ENCODE measurements around the gene PDPN.

Gene PDPN

DNA sequence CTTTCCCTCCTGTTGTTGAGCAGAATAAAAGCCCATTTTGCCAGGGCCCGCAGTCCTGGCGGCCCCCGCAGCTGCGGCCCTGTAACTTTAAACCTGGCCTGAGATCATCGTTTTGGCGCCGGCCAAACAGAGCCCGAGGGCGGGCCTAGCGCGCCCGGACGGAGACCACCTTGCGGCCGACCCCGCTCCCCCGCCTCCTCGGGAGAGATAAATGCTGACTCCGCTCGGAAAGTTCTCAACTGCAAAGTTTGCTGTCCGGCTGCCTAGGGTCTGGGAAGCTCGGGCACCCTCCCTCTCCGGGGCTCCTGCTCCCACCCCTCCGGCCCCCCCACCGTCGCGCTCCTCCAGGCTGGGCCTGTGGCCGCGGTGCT is at the start of gene PDPN:
TSS of gene PDPN (plus strand) at position 238 of the 371 bp plus-strand sequence. CDS start 202 bp downstream, outside the sequence.
- Histone ChIP-seq H3K9ac (ENCODE audit: low read length in 2 of 2) (peak within 1 kb of the TSS; percentile 75 to 91), H3K36me3 (ENCODE audit: control insufficient read depth in 2 of 2, insufficient read depth in 2 of 2, low read length in 2 of 2) (no peaks in the 10 kb centered on the region), H3K4me3 (ENCODE audit: low read length in 2 of 2) (peak within 1 kb of the TSS; percentile 84 to 85), H3K27ac (ENCODE audit: low read length) (peak within 1 kb of the TSS; percentile 64), H3K9me3 (ENCODE audit: control insufficient read depth in 2 of 2, low read length in 2 of 2) (no peaks in the 10 kb centered on the region), H3K27me3 (ENCODE audit: control insufficient read depth in 1 of 2, insufficient read depth in 2 of 2, low read length in 2 of 2) (peaks cover 0 to 3% of the 10 kb centered on the region in 2 donors), H3K4me1 (ENCODE audit: control insufficient read depth, insufficient read depth, low read length) (peaks cover 16% of the 10 kb centered on the region)

- H3K27ac ChIP-seq (ENCODE audit: low read length) = no peak overlapping the region
- H3K4me3 ChIP-seq (ENCODE audit: low read length in 2 of 2) = no peak overlapping the region
- peaks cover 0 to 2% of the 10 kb centered on the region in 2 donors for H3K27me3 ChIP-seq (ENCODE audit: control insufficient read depth in 1 of 2, insufficient read depth in 2 of 2, low read length in 2 of 2)
- H3K9ac ChIP-seq (ENCODE audit: low read length in 2 of 2) = no peak overlapping the region
- H3K4me1 ChIP-seq (ENCODE audit: control insufficient read depth, insufficient read depth, low read length) = no peaks in the 10 kb centered on the region
- no peaks in the 10 kb centered on the region for H3K36me3 ChIP-seq (ENCODE audit: control insufficient read depth in 2 of 2, insufficient read depth in 2 of 2, low read length in 2 of 2)
- no peaks in the 10 kb centered on the region for H3K9me3 ChIP-seq (ENCODE audit: control insufficient read depth in 2 of 2, low read length in 2 of 2)
Measured at GRCh38 chr1:13535227-13535626, 48.4 kb upstream of the PDPN start.

GRCh38 chr1:13536571-13536970 is 47.1 kb upstream of the PDPN start:
- no peak overlapping the region for H3K9ac ChIP-seq (ENCODE audit: low read length in 2 of 2)
- no peaks in the 10 kb centered on the region for H3K36me3 ChIP-seq (ENCODE audit: control insufficient read depth in 2 of 2, insufficient read depth in 2 of 2, low read length in 2 of 2)
- H3K27me3 ChIP-seq (ENCODE audit: control insufficient read depth in 1 of 2, insufficient read depth in 2 of 2, low read length in 2 of 2) = peaks cover 0 to 2% of the 10 kb centered on the region in 2 donors

DNA sequence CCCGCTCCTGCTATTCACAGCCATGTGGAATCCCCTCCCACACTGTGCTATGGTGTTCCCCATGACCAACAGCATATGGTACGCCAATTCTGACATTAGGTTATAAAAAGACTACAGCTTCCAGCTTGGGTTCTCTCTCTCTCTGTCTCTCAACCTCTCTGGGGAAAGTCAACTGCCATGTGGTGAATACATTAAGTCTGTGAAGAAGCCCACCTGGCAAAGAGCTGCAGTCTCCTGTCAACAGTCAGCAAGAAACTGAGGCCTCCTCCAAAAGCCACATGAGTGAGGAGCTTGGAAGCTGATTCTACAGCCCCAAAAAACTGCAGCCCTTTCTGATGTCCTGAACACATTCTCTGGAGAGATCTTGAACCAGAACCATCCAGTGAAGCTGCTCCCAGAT is 44.8 kb upstream of the PDPN start:
- H3K9ac ChIP-seq (ENCODE audit: low read length in 2 of 2) = no peak overlapping the region
- H3K9me3 ChIP-seq (ENCODE audit: control insufficient read depth in 2 of 2, low read length in 2 of 2) = no peaks in the 10 kb centered on the region
- no peaks in the 10 kb centered on the region for H3K36me3 ChIP-seq (ENCODE audit: control insufficient read depth in 2 of 2, insufficient read depth in 2 of 2, low read length in 2 of 2)
- H3K27ac ChIP-seq (ENCODE audit: low read length) = no peak overlapping the region
- H3K27me3 ChIP-seq (ENCODE audit: control insufficient read depth in 1 of 2, insufficient read depth in 2 of 2, low read length in 2 of 2) = peaks cover 0 to 2% of the 10 kb centered on the region in 2 donors
- no peak overlapping the region for H3K4me3 ChIP-seq (ENCODE audit: low read length in 2 of 2)
- H3K4me1 ChIP-seq (ENCODE audit: control insufficient read depth, insufficient read depth, low read length) = peaks cover 21% of the 10 kb centered on the region

More at GRCh38 chr1:13536571-13536970, 47.1 kb upstream of the PDPN start:
- Histone ChIP-seq H3K4me3 (ENCODE audit: low read length in 2 of 2) (no peak overlapping the region), H3K9me3 (ENCODE audit: control insufficient read depth in 2 of 2, low read length in 2 of 2) (no peaks in the 10 kb centered on the region), H3K27ac (ENCODE audit: low read length) (no peak overlapping the region), H3K4me1 (ENCODE audit: control insufficient read depth, insufficient read depth, low read length) (peaks cover 11% of the 10 kb centered on the region)

GRCh38 chr1:13539683-13540082 is 43.9 kb upstream of the PDPN start:
- H3K4me1 ChIP-seq (ENCODE audit: control insufficient read depth, insufficient read depth, low read length) = peaks cover 25% of the 10 kb centered on the region
- no peak overlapping the region for H3K27ac ChIP-seq (ENCODE audit: low read length)
- H3K27me3 ChIP-seq (ENCODE audit: control insufficient read depth in 1 of 2, insufficient read depth in 2 of 2, low read length in 2 of 2) = peaks cover 0 to 2% of the 10 kb centered on the region in 2 donors
- no peaks in the 10 kb centered on the region for H3K36me3 ChIP-seq (ENCODE audit: control insufficient read depth in 2 of 2, insufficient read depth in 2 of 2, low read length in 2 of 2)
- H3K4me3 ChIP-seq (ENCODE audit: low read length in 2 of 2) = no peak overlapping the region
- H3K9ac ChIP-seq (ENCODE audit: low read length in 2 of 2) = no peak overlapping the region
- H3K9me3 ChIP-seq (ENCODE audit: control insufficient read depth in 2 of 2, low read length in 2 of 2) = no peaks in the 10 kb centered on the region

DNA sequence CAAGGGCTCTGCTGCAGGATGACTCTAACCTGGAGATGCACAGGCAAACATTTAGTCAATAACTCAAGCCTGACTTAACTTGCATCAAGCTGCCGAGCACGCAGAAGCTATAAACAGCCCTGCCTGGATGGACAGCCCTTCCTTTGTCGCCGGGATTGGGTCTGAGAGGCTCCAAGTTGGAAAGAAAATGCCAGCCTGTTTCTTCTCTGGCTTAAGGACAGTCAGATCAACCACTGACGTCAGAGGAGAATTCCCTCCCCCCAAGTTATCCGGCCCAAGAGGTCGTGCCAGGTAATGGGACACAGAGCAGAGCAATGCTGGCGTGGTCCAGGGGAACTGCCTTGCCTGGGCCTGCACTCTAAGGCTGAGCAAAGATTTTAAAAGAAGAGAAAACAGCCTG is 42.8 kb upstream of the PDPN start:
- Histone ChIP-seq H3K27ac (ENCODE audit: low read length) (peak overlapping the region; percentile 76), H3K9me3 (ENCODE audit: control insufficient read depth in 2 of 2, low read length in 2 of 2) (no peaks in the 10 kb centered on the region), H3K9ac (ENCODE audit: low read length in 2 of 2) (peak overlapping the region in 1 of 2 donors; percentile 29), H3K27me3 (ENCODE audit: control insufficient read depth in 1 of 2, insufficient read depth in 2 of 2, low read length in 2 of 2) (peaks cover 0 to 2% of the 10 kb centered on the region in 2 donors), H3K4me1 (ENCODE audit: control insufficient read depth, insufficient read depth, low read length) (peaks cover 25% of the 10 kb centered on the region), H3K36me3 (ENCODE audit: control insufficient read depth in 2 of 2, insufficient read depth in 2 of 2, low read length in 2 of 2) (no peaks in the 10 kb centered on the region), H3K4me3 (ENCODE audit: low read length in 2 of 2) (peak overlapping the region; percentile 17 to 35)

DNA sequence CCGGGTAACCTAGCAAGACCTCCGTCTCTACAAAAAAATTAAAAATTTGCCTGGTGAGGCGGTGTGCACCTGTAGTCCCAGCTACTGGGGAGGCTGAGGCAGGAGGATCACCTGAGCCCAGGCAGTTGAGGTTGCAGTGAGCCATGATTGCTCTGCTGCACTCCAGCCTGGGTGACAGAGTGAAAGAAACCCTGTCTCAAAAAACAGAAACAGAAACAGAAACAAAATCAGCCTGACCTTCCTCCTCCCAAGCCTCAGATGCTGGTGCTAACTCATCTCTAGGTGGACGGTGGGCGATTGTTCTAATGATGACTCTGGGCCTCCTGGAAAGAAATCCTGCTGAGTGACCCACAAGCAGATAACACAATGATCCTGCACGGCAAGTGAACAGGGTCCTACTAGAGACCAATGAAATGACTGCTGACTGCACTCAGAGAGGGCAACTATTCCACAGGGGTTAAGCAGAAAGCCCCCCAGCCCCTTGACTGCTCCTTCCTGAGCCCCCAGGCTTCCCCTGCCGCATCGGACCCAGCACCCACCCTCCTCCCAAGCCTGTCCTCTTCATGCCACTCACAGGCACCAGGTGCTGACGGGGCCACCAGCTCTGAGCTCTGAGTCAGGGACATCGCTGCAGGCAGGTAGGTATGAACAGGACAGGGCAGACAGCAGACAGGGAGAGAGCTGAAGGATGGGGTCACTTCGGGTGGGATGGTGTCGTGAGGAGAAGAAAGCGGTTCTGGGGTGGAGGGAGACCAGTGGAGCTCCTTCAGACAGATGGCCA is 42.0 kb upstream of the PDPN start:
- Histone ChIP-seq H3K4me1 (ENCODE audit: control insufficient read depth, insufficient read depth, low read length) (peaks cover 25% of the 10 kb centered on the region), H3K9me3 (ENCODE audit: control insufficient read depth in 2 of 2, low read length in 2 of 2) (no peaks in the 10 kb centered on the region), H3K27ac (ENCODE audit: low read length) (peak overlapping the region; percentile 76)

GRCh38 chr1:13543451-13544220 is 40.0 kb upstream of the PDPN start:
- H3K4me3 ChIP-seq (ENCODE audit: low read length in 2 of 2) = peak overlapping the region in 1 of 2 donors; percentile 55
- H3K36me3 ChIP-seq (ENCODE audit: control insufficient read depth in 2 of 2, insufficient read depth in 2 of 2, low read length in 2 of 2) = no peaks in the 10 kb centered on the region
- H3K27me3 ChIP-seq (ENCODE audit: control insufficient read depth in 1 of 2, insufficient read depth in 2 of 2, low read length in 2 of 2) = peaks cover 0 to 4% of the 10 kb centered on the region in 2 donors
- H3K9me3 ChIP-seq (ENCODE audit: control insufficient read depth in 2 of 2, low read length in 2 of 2) = no peaks in the 10 kb centered on the region
- peak overlapping the region in 1 of 2 donors; percentile 16 for H3K9ac ChIP-seq (ENCODE audit: low read length in 2 of 2)
- H3K27ac ChIP-seq (ENCODE audit: low read length) = peak overlapping the region; percentile 76
- peaks cover 25% of the 10 kb centered on the region for H3K4me1 ChIP-seq (ENCODE audit: control insufficient read depth, insufficient read depth, low read length)

More for the DNA sequence above, 42.0 kb upstream of the PDPN start:
- peak overlapping the region in 1 of 2 donors; percentile 35 for H3K4me3 ChIP-seq (ENCODE audit: low read length in 2 of 2)
- no peak overlapping the region for H3K9ac ChIP-seq (ENCODE audit: low read length in 2 of 2)
- H3K27me3 ChIP-seq (ENCODE audit: control insufficient read depth in 1 of 2, insufficient read depth in 2 of 2, low read length in 2 of 2) = peaks cover 0 to 2% of the 10 kb centered on the region in 2 donors
- no peaks in the 10 kb centered on the region for H3K36me3 ChIP-seq (ENCODE audit: control insufficient read depth in 2 of 2, insufficient read depth in 2 of 2, low read length in 2 of 2)

DNA sequence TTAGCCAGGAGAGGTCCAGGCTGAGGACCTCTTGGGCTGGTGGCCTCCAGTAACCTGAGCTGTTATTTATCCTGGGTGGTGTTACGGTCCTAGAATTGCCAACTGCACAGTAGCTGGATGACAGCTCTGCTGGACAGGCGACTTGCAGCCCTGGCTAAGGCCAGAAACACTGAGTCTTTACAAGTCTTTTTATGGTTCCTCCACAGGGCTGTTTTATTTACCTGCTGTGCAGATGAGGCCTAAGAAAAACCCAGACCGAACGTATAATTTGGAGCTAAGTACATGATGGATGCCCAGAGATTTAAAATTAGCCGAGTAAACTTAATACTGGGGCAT is 39.4 kb upstream of the PDPN start:
- H3K36me3 ChIP-seq (ENCODE audit: control insufficient read depth in 2 of 2, insufficient read depth in 2 of 2, low read length in 2 of 2) = no peaks in the 10 kb centered on the region
- H3K4me1 ChIP-seq (ENCODE audit: control insufficient read depth, insufficient read depth, low read length) = peaks cover 25% of the 10 kb centered on the region
- H3K27me3 ChIP-seq (ENCODE audit: control insufficient read depth in 1 of 2, insufficient read depth in 2 of 2, low read length in 2 of 2) = peaks cover 0 to 4% of the 10 kb centered on the region in 2 donors
- no peaks in the 10 kb centered on the region for H3K9me3 ChIP-seq (ENCODE audit: control insufficient read depth in 2 of 2, low read length in 2 of 2)
- H3K4me3 ChIP-seq (ENCODE audit: low read length in 2 of 2) = peak overlapping the region in 1 of 2 donors; percentile 55
- H3K9ac ChIP-seq (ENCODE audit: low read length in 2 of 2) = no peak overlapping the region
- peak overlapping the region; percentile 76 for H3K27ac ChIP-seq (ENCODE audit: low read length)

GRCh38 chr1:13546791-13547190 is 36.8 kb upstream of the PDPN start:
- Histone ChIP-seq H3K4me3 (ENCODE audit: low read length in 2 of 2) (no peak overlapping the region), H3K27me3 (ENCODE audit: control insufficient read depth in 1 of 2, insufficient read depth in 2 of 2, low read length in 2 of 2) (peaks cover 0 to 2% of the 10 kb centered on the region in 2 donors), H3K27ac (ENCODE audit: low read length) (no peak overlapping the region), H3K4me1 (ENCODE audit: control insufficient read depth, insufficient read depth, low read length) (peaks cover 11% of the 10 kb centered on the region), H3K9me3 (ENCODE audit: control insufficient read depth in 2 of 2, low read length in 2 of 2) (no peaks in the 10 kb centered on the region), H3K36me3 (ENCODE audit: control insufficient read depth in 2 of 2, insufficient read depth in 2 of 2, low read length in 2 of 2) (no peaks in the 10 kb centered on the region), H3K9ac (ENCODE audit: low read length in 2 of 2) (no peak overlapping the region)

Measured in stomach smooth muscle (tissue), 2 donors.